Rectal smooth muscle tissue (tissue), 1 donor: ENCODE measurements around the gene TFDP2.
"Not testable (repeated sequence)": the region's sequence is repeated elsewhere in the genome, so short reads cannot be mapped to it uniquely, and the experiment has no call there.

Source experiments
- H3K27ac ChIP-seq: one replicate; pipeline ENCODE4 v1.7.0; 2013; ENCODE audit warnings: low read depth, low read length, inconsistent platforms
- H3K27me3 ChIP-seq: one replicate; pipeline ENCODE4 v1.7.0; 2013; ENCODE audit warnings: low read length; ENCODE audit not compliant: control insufficient read depth, insufficient read depth
- H3K36me3 ChIP-seq: one replicate; pipeline ENCODE4 v1.7.0; 2013; ENCODE audit warnings: low read length; ENCODE audit not compliant: control insufficient read depth, insufficient read depth
- H3K4me1 ChIP-seq: one replicate; pipeline ENCODE4 v1.7.0; 2013; ENCODE audit warnings: low read length; ENCODE audit not compliant: control insufficient read depth, insufficient read depth
- H3K4me3 ChIP-seq: one replicate; pipeline ENCODE4 v1.7.0; 2013; ENCODE audit warnings: low read length
- H3K9ac ChIP-seq: one replicate; pipeline ENCODE4 v1.7.0; 2013; ENCODE audit warnings: low read length

The TFDP2 gene

GRCh38 chr3:141915766-141916165 is 233.6 kb downstream of the TFDP2 start:
- Histone ChIP-seq H3K27me3 (no peaks in the 10 kb centered on the region), H3K4me1 (no peaks in the 10 kb centered on the region), H3K27ac (no peak overlapping the region), H3K4me3 (no peak overlapping the region), H3K9ac (no peak overlapping the region), H3K36me3 (peaks cover 6% of the 10 kb centered on the region)

GRCh38 chr3:141915016-141915415 is 234.3 kb downstream of the TFDP2 start:
- no peak overlapping the region for H3K4me3 ChIP-seq
- peaks cover 5% of the 10 kb centered on the region for H3K36me3 ChIP-seq
- H3K27me3 ChIP-seq: no peaks in the 10 kb centered on the region
- H3K4me1 ChIP-seq: no peaks in the 10 kb centered on the region
- no peak overlapping the region for H3K27ac ChIP-seq
- no peak overlapping the region for H3K9ac ChIP-seq

- H3K27ac ChIP-seq: no peak overlapping the region
- no peak overlapping the region for H3K4me3 ChIP-seq
- H3K36me3 ChIP-seq: peaks cover 4% of the 10 kb centered on the region
- no peaks in the 10 kb centered on the region for H3K4me1 ChIP-seq
- no peaks in the 10 kb centered on the region for H3K27me3 ChIP-seq
- no peak overlapping the region for H3K9ac ChIP-seq
Observed at GRCh38 chr3:141914311-141914710, 235.0 kb downstream of the TFDP2 start.

- H3K4me3 ChIP-seq: no peak overlapping the region
- no peaks in the 10 kb centered on the region for H3K4me1 ChIP-seq
- no peak overlapping the region for H3K27ac ChIP-seq
- no peaks in the 10 kb centered on the region for H3K27me3 ChIP-seq
- peaks cover 4% of the 10 kb centered on the region for H3K36me3 ChIP-seq
- no peak overlapping the region for H3K9ac ChIP-seq
Observed at GRCh38 chr3:141913150-141913811, 236.1 kb downstream of the TFDP2 start.

- H3K27ac ChIP-seq, H3K9ac ChIP-seq, H3K36me3 ChIP-seq, H3K27me3 ChIP-seq, H3K4me1 ChIP-seq, H3K4me3 ChIP-seq: not testable (repeated sequence)
Observed at GRCh38 chr3:141909986-141910385, 239.4 kb downstream of the TFDP2 start.

DNA sequence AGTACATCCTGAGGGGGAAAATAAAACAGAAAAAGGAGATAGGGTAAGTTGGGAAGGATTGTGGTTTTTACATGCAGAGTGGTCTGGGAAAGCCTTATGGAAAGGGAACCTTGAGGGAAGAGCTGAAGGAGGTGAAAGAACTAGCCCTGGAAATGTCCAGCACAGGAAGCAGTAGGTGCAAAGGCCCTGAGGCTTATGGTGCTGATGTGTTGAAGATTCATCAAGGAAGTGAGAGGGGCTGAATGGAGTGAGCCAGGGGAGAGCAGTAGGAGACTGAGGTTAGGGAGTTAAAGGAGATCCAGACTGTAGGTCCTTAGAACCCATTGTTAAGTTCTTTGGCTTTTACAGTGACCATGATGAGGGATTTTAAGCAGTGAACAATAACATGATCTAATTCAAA is 239.9 kb downstream of the TFDP2 start:
- Histone ChIP-seq H3K27me3 (no peaks in the 10 kb centered on the region), H3K27ac (no peak overlapping the region), H3K4me3 (no peak overlapping the region), H3K4me1 (no peaks in the 10 kb centered on the region), H3K9ac (no peak overlapping the region), H3K36me3 (peaks cover 7% of the 10 kb centered on the region)

GRCh38 chr3:141905129-141905528 is 244.2 kb downstream of the TFDP2 start:
- Histone ChIP-seq H3K36me3 (peaks cover 3% of the 10 kb centered on the region), H3K27ac (no peak overlapping the region), H3K27me3 (no peaks in the 10 kb centered on the region), H3K4me1 (no peaks in the 10 kb centered on the region), H3K4me3 (no peak overlapping the region), H3K9ac (no peak overlapping the region)

GRCh38 chr3:141904203-141904602 is 245.1 kb downstream of the TFDP2 start:
- no peaks in the 10 kb centered on the region for H3K4me1 ChIP-seq
- H3K9ac ChIP-seq: no peak overlapping the region
- peaks cover 3% of the 10 kb centered on the region for H3K36me3 ChIP-seq
- no peak overlapping the region for H3K4me3 ChIP-seq
- no peaks in the 10 kb centered on the region for H3K27me3 ChIP-seq
- no peak overlapping the region for H3K27ac ChIP-seq

GRCh38 chr3:141901914-141902313 is 247.4 kb downstream of the TFDP2 start:
- no peaks in the 10 kb centered on the region for H3K27me3 ChIP-seq
- H3K4me1 ChIP-seq: no peaks in the 10 kb centered on the region
- H3K9ac ChIP-seq: no peak overlapping the region
- no peak overlapping the region for H3K27ac ChIP-seq
- peaks cover 1% of the 10 kb centered on the region for H3K36me3 ChIP-seq
- no peak overlapping the region for H3K4me3 ChIP-seq

GRCh38 chr3:141900343-141900742 is 249.0 kb downstream of the TFDP2 start:
- no peaks in the 10 kb centered on the region for H3K4me1 ChIP-seq
- H3K36me3 ChIP-seq: no peaks in the 10 kb centered on the region
- no peak overlapping the region for H3K4me3 ChIP-seq
- no peak overlapping the region for H3K9ac ChIP-seq
- no peak overlapping the region for H3K27ac ChIP-seq
- H3K27me3 ChIP-seq: no peaks in the 10 kb centered on the region

DNA sequence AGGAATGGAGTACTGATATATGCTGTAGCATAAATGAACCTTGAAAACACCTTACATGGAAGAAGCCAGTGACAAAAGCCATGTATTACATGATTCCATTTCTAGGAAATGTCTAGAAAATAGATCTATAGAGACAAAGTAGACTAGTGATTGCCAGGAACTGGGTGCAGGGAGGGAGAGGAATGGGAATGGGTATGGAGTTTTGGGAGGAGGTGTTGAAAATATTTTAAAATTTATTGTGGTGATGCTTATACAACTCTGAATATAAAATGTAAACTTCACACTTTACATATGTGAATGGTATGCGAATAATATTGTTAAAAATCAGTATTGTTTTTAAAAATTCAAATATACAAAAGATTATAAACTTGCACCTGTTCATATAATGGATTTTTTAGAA is 250.4 kb downstream of the TFDP2 start:
- H3K27me3 ChIP-seq: no peaks in the 10 kb centered on the region
- H3K4me1 ChIP-seq: no peaks in the 10 kb centered on the region
- H3K36me3 ChIP-seq: no peaks in the 10 kb centered on the region
- H3K27ac ChIP-seq: no peak overlapping the region
- H3K4me3 ChIP-seq: no peak overlapping the region
- no peak overlapping the region for H3K9ac ChIP-seq

DNA sequence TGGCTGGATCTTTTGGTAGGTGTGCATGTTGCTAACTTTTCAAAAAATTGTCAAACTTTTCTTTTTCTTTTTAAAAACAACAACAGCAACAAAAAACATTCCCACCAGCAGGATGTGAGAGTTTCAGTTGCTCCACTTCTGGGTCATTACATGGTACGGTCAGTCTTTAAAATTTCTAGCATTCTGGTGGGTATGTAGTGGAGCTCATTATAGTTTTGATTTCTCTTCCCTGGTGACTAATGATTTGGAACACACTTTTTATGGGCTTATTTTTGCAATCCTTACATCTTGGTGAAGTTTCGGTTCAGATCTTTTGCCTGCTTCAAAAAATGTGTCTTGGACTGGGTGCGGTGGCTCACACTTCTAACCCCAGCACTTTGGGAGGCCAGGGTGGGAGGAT is 253.6 kb downstream of the TFDP2 start:
- Histone ChIP-seq H3K27ac (no peak overlapping the region), H3K36me3 (no peaks in the 10 kb centered on the region), H3K27me3 (no peaks in the 10 kb centered on the region), H3K4me3 (no peak overlapping the region), H3K9ac (no peak overlapping the region), H3K4me1 (no peaks in the 10 kb centered on the region)

- H3K9ac ChIP-seq: no peak overlapping the region
- no peak overlapping the region for H3K27ac ChIP-seq
- no peaks in the 10 kb centered on the region for H3K36me3 ChIP-seq
- H3K4me3 ChIP-seq: no peak overlapping the region
- H3K27me3 ChIP-seq: no peaks in the 10 kb centered on the region
- no peaks in the 10 kb centered on the region for H3K4me1 ChIP-seq
Observed at GRCh38 chr3:141894524-141895176, 254.7 kb downstream of the TFDP2 start.
